GM19452 (cell line): ENCODE measurements around the gene MTMR2.
A peak's percentile ranks its signal among the peaks of the same experiment; 100 is the strongest.

Source experiments
- ATAC-seq: cut with Tn5 transposase; IDR thresholded peaks from one replicate; pipeline ENCODE4 v1.9.1; 2021; ENCODE audit not compliant: unreplicated experiment

Gene MTMR2

DNA sequence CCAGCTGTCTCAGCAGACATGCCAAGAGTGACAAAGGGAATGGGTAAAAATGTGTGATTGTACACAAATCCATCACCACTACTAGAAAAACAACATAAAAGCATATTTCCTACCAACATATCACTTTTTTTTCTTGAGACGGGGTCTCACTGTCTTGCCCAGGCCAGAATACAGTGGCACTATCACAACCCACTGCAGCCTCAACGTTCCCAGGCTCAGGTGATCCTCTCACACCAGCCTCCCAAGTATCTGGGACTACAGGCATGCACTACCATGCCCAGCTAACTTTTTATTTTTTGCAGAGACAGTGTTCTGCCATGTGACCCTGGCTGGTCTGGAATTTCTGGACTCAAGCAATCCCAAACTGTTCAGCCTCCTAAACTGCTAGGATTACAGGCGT lies 5.2 kb downstream of the MTMR2 start:
- ATAC-seq: no peak

DNA sequence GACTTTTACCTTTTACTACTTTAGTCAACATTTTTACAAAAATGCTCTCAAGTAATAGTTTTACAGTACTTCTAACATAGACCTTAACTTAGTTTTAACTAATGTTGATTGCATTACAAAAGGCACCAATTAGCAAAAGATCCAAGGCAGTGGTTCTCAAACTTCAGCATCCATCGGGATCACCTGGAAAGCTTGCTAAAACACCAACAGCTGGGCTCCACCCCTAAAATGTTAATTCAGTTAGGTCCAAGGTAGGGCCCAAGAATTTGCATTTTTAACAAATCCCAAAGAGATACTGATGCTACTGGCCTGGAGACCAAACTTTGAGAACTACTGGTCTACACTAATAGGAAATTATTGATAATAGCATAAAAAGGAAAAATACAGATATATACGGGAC lies 5.9 kb downstream of the MTMR2 start:
- ATAC-seq: no peak

DNA sequence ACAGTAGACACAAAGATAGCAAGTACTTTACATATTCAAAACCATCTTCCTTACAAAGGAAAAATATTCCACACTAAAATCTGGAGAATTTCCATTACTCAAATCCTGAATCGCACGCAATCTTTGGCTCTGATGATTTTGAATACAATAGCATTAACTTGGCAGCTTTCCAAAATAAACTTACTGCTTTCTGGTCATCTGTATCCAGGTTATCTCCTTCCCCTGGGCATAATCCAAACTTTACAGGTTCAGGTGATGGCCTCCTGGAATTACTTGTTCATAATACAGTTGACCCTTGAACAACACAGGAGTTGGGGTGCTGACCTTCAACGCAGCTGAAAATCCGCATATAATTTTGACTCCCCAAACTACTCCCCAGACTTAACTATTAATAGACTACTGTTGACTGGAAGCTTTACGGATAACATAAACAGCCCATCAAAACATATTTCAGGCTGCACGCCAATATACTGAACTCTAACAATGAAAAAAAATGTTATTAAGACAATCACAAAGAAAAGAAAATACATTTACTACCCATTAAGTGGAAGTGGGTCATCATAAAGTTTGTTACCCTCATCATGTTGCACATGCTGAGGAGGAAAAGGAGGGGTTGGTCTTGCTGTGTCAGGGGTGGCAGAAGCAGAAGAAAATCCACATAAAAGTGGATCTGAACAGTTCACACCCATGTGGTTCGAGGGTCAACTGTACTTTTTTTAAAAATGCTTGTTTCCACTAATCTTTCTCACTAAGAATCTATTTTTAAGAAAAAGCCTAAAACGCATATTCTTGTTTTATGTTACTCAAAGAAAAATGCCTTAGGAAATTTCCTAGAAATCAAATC lies 6.5 kb downstream of the MTMR2 start:
- ATAC-seq: no peak

DNA sequence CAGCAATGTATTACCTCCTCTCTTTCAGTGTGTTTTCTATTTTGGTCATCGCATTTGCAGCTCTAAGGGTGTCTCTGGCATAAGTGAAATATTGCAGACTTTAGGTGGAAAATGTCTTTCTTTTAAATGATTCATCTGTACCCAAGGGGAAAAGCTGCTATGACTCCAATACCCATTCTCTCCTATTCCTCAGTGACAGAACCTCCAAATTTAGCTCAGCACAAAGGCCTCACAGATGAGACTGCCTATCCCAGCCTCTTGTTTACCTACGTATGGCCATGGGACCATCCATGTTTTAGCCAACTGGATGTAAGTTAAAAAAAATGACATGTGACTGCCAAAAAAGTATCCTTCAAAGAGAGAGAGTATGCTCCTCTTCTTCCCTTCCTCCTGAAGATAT lies 7.9 kb downstream of the MTMR2 start:
- ATAC-seq: no peak

DNA sequence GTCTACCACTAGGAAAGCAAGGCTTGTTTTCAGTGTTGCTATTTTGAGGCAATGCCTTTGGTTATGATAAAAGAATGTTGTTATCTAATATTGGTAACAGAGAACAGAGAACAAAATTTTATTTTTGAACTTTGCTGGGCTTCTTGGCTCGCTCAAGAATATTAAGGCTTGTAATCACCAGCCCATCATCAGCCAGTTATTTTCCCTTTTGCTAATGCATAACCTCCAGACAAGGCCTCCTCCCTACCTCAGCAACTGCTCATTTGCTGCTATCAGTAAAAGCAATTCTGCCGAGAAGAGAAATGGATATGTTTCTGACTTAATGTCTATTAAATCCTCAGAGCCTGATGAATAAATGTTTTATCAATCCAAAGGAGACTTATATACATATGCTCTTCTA lies 8.9 kb downstream of the MTMR2 start:
- no peak for ATAC-seq

DNA sequence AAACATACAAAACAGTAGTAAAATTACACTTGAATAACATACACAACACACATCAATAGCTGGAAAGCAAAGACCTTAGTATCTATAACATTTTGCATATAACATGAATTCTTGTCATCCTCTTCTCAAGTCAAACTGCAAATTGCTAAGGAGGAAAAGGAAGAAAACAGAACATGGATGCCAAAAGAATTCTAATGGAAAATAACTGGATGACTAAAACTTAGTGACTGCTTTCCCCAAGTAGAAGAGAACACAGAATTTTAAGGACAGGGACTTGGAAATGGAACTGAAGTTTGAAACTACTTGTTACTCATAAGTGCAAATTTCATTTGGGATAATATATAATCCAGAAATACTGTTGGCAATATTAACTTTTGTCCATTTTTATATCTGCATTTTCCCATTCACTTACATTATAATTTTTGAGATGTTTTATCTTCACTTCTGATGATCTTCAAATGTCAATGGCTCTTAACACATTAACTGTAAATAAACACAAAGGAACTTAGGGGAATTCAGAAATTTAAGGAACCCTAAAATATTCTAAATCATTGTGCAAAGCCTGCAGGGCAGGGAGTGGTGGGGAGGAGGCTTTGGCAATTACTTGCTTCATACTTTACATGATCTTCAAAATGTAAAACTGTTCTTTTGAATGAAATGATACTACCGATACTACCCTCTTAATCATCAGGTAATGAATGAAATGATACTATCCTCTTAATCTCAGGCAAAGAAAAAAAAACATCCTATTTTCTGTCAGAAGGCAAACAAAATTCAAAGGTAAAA lies 9.9 kb downstream of the MTMR2 start:
- ATAC-seq: no peak

DNA sequence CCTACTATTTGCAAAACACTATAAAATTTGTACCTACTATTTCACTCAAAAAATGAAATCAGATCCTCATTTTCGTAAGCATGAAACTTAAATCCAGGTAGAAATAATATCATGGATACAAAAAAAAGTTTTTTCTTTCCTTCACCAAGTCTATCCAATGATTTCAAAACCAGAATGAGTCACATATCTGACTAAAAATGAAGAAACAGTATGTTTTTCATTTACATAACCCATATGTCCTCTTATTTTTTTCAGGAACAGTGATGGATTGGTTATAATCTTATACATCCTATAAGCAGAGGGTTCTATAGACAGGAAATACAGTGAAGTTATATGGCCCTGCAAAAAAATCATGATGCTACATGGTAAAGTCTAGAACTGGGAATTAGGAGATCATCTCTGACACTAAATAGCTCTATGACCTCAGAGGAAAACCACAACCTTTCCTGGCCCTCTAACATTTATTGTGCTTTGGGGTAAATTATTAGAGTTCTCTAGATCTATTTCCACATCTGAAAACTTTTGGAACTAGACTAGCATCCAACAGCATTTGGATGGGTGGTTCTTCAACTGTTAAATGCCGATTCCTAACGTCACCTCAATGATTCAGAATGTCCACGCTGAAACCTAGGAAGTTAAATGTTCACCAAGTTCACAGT lies 10.9 kb downstream of the MTMR2 start:
- no peak for ATAC-seq

DNA sequence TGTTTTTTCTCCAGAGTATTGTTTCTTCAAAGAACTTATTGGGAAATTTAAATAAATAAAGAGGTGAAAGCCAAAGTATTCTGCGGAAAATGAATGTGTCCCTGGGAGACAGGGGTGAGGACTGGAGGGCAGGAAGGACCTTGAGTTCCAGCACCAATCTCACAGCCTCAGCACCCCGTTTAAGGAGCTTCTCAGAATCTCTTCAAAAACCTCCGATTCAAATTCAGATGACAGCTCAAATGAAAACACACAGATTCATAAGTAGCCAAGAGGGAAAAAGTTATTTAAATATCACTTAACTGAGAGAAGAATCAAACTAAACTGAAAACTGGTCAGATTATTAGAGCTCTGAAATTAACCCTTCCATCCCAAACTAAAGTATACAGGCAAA lies 12.5 kb downstream of the MTMR2 start:
- ATAC-seq: no peak

DNA sequence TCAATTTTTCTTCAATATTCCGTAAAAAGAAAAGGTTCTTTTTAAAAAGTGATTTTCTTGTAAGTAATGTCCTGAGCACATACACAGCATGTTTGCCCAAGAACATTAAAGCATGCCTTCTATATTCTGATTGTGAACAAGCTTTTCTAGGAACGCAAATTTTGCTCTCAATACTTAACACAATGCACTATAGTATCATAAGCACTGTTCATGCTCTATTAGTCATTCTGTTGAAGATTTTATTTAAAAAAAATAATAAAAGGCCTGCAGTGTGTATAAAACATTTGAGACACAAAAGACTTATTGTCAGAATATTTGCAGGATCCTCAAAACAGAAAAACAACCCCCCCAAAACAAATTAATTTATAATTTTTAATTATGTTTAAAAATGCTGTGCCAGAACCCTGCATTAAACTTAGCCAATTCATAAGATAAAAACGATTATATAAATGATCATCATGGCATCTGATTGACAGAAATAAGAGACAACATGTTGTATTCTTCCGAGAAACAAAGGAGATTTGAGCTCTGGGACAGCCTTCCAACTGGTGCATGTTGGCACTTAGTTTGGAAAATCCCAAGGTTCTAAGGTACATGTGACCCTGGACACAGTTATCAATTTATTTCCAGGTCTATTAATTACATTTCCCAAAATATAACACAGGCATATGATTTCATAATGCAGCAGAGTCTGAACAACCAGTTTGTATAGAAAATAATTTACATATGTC lies 13.1 kb downstream of the MTMR2 start:
- ATAC-seq: no peak

DNA sequence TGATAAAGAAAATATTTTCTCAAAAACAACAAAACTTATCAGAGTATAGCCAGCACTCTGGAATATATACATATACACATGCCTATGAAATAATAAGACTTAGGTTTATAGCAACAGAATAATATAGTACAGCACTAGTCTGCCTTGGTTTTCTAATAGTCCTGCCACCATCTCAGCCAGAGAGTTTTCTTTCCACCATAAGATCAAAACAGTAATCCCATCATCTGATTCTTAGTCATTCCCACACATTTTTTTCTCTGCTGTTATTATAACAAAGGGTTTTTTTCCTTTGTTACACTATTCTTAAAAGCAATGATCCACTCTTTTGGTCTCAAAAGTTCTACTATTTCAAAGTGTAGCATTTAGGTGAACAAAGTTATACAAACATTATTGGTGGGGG lies 15.1 kb downstream of the MTMR2 start:
- ATAC-seq: no peak

DNA sequence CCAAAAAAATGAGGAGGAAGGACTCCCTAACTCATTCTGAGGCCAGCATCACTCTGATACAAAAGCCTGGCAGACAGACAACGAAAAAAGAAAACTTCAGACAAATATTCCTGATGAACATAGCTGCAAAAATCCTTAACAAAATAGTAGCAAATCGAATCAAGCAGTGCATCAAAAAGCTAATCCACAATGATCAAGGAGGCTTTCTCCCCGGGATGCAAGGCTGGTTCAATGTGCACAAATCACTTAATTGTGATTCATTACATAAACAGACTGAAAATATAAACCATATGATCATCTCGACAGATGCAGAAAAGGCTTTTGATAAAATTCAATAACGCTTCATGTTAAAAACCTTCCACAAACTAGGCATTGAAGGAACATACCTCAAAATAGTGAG lies 16.4 kb downstream of the MTMR2 start:
- no peak for ATAC-seq

DNA sequence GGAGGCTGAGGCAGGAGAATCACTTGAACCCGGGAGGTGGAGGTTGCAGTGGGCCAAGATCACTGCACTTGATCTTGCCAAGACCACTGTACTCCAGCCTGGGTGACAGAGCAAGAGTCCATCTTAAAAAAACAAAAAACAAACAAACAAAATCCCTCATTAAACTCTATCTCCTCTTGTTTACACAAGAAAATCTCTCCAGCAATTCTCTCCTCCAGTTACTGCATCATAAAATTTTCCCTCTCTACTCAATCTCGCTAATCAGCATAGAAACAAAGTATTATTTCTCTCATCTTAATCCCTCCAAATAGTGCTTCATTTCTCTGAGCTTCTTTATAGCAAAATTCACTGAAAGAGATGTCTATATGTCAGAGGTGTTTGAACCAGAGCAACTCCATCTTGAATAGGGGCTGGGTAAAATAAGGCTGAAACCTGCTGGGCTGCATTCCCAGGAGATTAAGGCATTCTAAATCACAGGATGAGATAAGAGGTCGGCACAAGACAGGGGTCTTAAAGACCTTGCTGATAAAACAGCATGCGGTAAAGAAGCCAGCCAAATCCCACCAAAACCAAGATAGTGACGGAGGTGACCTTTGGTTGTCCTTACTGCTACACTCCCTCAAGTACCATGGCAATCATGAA lies 19.8 kb downstream of the MTMR2 start:
- ATAC-seq: no peak

DNA sequence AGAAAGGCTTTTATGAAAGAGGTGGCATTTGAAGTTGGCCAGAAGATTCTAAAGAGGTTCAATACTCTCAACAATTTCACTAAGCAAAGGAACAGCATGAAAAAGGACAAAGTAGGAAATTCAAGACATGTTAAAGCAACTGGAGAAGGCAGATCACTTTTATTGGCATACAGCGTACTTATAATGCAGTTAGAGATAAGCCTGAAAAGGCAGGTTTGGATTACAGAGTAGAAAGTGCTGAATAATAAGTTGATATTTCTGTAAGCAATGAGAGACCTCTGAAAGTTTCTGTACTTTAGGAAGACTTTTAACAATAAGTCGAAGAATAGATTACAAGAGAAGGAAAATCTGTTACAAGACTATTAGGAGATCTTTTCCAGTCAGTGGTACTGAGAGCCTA lies 25.1 kb downstream of the MTMR2 start:
- ATAC-seq: no peak

DNA sequence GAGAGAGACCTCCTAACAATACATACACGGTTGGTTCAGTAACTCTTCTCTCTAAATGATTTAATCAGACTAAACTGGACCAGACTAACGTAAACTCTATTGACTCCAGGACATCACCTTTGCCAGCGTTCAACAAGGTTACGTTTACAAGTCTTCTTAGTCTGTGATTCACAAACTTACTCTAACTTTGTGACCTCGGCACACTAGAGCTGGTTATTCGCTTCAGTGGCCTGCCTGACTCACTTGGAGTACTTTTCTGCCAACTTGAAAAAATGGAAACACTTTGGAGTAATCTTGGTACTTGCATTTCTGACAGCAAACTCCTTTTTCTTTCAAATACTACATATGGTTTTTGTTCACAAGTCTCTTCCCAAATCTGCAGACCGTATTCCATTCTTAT lies 26.2 kb downstream of the MTMR2 start:
- ATAC-seq: no peak

DNA sequence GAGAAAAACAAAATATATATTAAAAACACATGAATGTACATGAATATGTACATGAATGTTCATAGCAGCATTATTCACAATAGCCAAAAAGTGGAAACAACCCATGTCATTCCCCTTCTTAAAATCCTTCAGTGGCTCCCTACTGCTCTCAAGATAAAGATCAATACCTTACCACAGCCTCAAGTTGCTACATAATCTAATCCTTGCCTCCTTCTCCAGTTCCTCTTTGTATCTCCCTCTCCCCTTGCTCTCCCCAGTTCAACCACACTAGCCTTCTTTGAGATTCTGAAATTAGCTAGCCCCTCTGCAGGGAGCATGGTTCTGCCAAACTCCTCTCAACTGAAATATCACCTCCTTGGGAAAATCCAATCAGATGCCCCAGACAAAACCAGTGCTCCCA lies 28.1 kb downstream of the MTMR2 start:
- no peak for ATAC-seq

DNA sequence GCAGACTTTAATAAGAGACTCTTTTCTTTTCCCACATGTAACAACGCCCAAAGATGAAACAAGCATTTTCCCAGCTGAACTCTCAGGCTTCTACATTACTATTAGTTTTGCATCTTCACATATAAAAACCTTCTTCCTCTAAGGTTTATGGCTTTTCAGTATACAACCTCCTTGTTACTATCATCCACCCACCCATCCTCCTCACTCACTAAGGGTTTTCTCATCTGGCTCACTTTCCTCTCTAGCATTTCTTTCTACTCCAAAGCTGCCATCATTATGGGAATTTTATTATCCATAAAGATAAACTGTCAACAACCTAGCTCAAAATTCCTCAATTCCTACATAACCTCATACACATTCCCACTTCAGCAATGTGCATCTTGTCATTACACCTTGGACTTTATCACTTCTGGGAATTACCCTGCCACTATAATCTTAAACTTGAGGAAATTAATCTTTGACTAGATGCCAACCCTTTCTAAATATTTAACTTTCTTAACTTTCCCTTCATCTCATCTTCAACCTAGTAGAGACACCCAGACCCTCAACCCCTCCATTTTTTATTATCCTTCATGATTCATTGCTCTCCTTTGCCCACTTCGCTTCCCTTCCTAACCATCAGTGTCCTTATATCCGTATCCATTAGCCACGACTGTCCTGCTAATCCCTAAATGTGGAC lies 30.9 kb downstream of the MTMR2 start:
- no peak for ATAC-seq

DNA sequence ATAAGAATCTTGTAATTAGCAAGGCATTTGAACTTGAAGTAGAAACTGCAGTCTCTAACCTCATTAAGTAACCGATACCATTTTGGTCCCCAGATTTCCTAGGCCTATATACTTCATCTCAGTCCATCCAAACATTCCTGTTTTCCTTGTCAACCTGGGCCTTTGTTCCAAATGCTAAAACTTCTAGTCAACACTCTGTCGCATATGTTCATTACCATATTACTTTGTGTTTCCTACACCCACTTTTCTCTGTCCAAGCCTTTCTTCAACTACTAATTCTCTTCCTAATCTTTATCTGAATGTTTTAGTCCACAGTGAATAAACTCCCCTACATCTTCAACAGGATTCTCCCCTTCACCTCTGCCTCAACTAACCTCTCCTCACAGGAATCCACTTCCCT lies 31.4 kb downstream of the MTMR2 start:
- ATAC-seq: no peak

DNA sequence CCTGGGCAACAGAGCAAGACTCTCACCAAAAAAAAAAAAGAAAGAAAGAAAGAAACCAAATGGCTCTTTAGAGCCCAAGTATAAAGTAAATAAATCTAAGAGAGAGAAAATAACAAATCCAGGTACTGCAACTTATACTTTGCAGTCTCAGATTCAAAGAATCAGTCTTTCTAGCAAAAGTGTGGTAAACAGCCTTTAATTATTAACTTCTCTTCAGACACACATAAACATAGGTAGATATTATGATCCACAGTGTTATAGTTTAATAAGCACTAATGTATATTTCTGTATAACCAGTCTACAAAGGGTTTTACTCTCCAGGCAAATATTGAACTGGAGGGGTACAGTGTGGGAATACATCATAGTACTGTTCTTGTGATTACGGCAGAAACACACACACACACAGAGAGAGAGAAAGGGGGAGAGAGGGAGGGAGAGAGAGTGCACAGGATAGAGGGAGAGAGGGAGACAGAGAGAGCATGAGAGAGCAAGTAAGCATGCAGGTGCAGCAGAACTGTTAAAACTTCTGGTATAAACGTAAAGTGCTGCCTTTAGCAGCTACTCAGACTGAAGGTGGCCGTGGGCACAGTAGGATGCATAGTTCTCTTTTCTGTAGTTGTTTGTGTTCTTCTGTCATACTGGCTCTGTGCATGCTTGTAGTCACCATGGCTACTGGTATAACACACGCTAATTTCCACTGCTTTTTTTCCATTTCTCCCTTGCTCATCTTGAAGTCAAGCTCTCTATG lies 32.3 kb downstream of the MTMR2 start:
- peak; percentile 57 for ATAC-seq

DNA sequence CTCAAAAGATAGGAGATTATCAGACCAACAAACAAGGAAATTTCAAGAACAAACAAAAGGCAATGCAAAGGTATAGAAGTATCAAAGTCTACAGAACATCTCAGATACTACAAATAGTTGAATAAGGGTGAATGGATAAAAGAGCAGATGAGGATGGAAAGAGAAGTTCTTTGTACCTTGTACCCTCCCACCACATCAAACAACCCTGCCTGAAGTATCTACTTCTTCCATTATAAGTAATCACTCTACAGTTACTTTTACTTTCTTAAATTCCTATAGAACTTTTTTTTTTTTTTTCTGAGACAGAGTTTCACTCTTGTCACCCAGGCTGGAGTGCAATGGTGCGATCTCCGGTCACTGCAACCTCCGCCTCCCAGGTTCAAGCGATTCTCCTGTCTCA lies 35.1 kb downstream of the MTMR2 start:
- no peak for ATAC-seq

DNA sequence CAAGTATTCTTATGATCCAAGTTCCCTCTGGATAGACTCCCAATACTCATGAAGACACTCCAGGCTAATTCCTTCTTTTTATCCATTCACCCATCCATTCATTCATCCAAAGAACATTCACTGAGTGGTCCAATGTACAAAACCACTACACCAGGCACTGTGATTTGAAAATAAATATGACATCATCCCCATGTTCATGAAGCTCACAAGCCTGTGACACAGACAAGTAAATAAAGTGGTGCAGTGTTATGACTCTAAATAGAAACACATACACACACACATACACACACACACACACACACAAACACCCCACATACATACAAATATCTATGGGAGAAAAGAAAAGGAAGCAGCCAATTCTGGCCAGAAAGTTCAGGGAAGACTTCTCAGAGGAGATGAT lies 35.5 kb downstream of the MTMR2 start:
- ATAC-seq: no peak
